ENCODE data around the gene LCN2.

DNA sequence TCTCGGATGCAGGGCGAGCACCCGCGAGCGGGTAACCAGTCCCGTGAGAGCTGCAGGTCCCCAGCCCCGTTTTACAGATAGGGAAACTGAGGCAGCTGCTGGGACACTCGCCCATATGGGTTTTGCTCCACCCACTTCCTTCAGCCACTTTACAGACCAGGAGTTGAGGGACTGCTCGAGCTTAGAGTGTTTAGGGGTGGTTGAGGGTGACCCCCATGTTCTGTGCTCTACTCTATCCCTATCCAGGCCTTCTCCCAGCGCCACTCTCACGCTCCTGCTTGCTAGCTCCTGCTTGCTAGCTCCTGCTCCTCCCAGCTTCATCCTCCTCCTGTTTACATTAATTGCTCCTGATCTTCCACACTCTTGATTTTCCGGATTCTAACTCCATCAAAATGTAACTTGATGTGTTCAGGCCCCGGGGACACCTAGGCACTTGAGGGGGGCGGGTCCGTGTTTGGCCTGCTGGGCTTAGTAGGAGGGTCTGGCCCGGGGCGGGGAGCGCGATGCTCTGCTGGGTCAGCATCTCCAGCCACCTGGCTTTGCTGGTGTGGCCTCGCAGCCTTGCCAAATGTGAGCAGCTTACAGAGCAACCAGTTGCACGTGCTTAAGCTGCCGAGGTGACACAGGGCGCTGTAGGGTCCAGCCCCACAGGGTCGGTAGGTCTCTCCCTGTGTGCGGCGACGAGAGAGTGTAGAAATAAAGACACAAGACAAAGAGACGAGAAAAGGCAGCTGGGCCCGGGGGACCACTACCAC is 20.2 kb upstream of the LCN2 start:
- TF ChIP-seq, protein P1, sequence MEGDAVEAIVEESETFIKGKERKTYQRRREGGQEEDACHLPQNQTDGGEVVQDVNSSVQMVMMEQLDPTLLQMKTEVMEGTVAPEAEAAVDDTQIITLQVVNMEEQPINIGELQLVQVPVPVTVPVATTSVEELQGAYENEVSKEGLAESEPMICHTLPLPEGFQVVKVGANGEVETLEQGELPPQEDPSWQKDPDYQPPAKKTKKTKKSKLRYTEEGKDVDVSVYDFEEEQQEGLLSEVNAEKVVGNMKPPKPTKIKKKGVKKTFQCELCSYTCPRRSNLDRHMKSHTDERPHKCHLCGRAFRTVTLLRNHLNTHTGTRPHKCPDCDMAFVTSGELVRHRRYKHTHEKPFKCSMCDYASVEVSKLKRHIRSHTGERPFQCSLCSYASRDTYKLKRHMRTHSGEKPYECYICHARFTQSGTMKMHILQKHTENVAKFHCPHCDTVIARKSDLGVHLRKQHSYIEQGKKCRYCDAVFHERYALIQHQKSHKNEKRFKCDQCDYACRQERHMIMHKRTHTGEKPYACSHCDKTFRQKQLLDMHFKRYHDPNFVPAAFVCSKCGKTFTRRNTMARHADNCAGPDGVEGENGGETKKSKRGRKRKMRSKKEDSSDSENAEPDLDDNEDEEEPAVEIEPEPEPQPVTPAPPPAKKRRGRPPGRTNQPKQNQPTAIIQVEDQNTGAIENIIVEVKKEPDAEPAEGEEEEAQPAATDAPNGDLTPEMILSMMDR (IDR thresholded peaks at IDR 0.05; ENCODE audit: low read length): no peak
- no peak for TF ChIP-seq EZH2phosphoT487 (IDR thresholded peaks at IDR 0.05; ENCODE audit: low read length)
